ENCODE measurements around the gene RASA2. TPM values are rescaled to one million over a fixed set of nuclear protein-coding genes. Genes with fewer than 3 reads are reported as not detected.

The RASA2 gene
- total RNA-seq, 4 donors from 2014 or later, result 22.3 to 43.7 (median 33.6) TPM

DNA sequence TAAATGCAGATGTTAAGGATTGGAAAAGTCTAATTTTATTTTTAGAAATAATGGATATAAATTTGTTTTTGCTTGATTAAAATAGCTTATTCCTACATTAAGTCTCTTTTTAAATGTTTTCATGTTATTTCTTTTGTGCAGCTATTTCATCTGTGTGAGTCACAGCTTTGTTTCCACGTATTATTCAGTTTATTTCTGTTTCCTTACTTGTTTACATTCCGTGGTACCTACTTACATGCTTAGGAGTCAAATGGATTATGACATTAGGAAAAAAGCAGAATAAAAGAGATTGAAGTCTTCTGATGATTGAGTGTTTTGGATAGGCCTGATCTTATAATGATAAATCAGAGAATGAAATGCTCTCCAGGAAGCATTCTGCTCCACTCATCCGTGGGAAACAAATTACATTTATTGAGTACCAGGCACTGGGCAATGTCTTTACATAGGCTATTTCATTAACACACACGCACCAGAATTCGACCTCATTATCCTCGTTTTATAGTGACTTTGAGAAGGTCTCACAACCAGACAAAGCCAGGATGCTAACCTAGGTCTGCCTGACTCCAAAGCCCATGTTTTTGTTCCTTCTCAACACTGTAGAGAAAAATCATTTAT, 38.1 kb upstream of the RASA2 start:
- Histone ChIP-seq H3K4me3 (no peak overlapping the region), H3K36me3 (peaks cover 0 to 38% (median 0%) of the 10 kb centered on the region in 3 donors), H3K4me1 (no peaks in the 10 kb centered on the region), H3K27me3 (no peaks in the 10 kb centered on the region), H3K9me3 (no peaks in the 10 kb centered on the region), H3K27ac (no peak overlapping the region)
- no peak for DNase-seq
- TF ChIP-seq, protein P1, sequence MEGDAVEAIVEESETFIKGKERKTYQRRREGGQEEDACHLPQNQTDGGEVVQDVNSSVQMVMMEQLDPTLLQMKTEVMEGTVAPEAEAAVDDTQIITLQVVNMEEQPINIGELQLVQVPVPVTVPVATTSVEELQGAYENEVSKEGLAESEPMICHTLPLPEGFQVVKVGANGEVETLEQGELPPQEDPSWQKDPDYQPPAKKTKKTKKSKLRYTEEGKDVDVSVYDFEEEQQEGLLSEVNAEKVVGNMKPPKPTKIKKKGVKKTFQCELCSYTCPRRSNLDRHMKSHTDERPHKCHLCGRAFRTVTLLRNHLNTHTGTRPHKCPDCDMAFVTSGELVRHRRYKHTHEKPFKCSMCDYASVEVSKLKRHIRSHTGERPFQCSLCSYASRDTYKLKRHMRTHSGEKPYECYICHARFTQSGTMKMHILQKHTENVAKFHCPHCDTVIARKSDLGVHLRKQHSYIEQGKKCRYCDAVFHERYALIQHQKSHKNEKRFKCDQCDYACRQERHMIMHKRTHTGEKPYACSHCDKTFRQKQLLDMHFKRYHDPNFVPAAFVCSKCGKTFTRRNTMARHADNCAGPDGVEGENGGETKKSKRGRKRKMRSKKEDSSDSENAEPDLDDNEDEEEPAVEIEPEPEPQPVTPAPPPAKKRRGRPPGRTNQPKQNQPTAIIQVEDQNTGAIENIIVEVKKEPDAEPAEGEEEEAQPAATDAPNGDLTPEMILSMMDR (IDR thresholded peaks at IDR 0.05), result no peak
- TF ChIP-seq POLR2A (IDR thresholded peaks at IDR 0.05), result no peak

- peaks cover 0 to 31% (median 0%) of the 10 kb centered on the region in 3 donors for H3K36me3 ChIP-seq
- no peaks in the 10 kb centered on the region for H3K9me3 ChIP-seq
- no peaks in the 10 kb centered on the region for H3K4me1 ChIP-seq
- H3K27ac ChIP-seq, result no peak overlapping the region
- DNase-seq, result no peak
- no peaks in the 10 kb centered on the region for H3K27me3 ChIP-seq
- TF ChIP-seq, protein P1 (IDR thresholded peaks at IDR 0.05), result no peak
- TF ChIP-seq POLR2A (IDR thresholded peaks at IDR 0.05), result no peak
- H3K4me3 ChIP-seq, result no peak overlapping the region
These were observed 37.4 kb upstream of the RASA2 start for GRCh38 chr3:141449424-141449823.

GRCh38 chr3:141450727-141451375, 36.0 kb upstream of the RASA2 start:
- H3K27ac ChIP-seq, result no peak overlapping the region
- no peak for TF ChIP-seq POLR2A (IDR thresholded peaks at IDR 0.05)
- TF ChIP-seq, protein P1 (IDR thresholded peaks at IDR 0.05), result no peak
- no peaks in the 10 kb centered on the region for H3K9me3 ChIP-seq
- H3K4me3 ChIP-seq, result no peak overlapping the region
- no peak for DNase-seq
- H3K27me3 ChIP-seq, result no peaks in the 10 kb centered on the region
- no peaks in the 10 kb centered on the region for H3K4me1 ChIP-seq
- peaks cover 0 to 19% (median 0%) of the 10 kb centered on the region in 3 donors for H3K36me3 ChIP-seq

GRCh38 chr3:141452045-141452444, 34.8 kb upstream of the RASA2 start:
- Histone ChIP-seq H3K36me3 (peaks cover 0 to 8% (median 0%) of the 10 kb centered on the region in 3 donors), H3K27ac (peak overlapping the region in 1 of 4 donors; percentile 50), H3K27me3 (no peaks in the 10 kb centered on the region), H3K4me3 (no peak overlapping the region), H3K4me1 (no peaks in the 10 kb centered on the region), H3K9me3 (no peaks in the 10 kb centered on the region)
- TF ChIP-seq, protein P1 (IDR thresholded peaks at IDR 0.05), result peak; percentile 14 to 79 (median 66)
- no peak for TF ChIP-seq POLR2A (IDR thresholded peaks at IDR 0.05)
- peak in 1 of 3 donors; percentile 67 for DNase-seq

DNA sequence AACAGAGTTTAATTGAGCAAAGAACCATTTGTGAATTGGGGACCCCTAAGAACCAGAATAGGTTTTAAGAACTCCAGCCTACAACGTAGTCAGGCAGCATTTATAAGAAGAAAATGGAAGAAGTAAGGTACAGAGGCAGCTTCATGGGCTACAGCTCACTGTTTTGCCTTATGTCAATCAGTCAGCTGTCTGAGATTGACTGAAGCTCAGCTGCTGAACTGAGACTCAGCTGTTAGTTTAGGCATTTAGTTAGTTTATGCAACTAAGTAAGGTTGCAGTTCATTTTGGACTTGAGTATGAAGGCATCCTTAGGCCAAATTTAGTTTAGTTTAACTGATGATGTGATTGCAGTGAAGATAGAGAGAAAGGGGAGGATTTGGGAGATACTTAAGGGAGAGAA, 34.1 kb upstream of the RASA2 start:
- Histone ChIP-seq H3K27me3 (no peaks in the 10 kb centered on the region), H3K4me3 (no peak overlapping the region), H3K27ac (no peak overlapping the region), H3K36me3 (peaks cover 0 to under 1% (median 0%) of the 10 kb centered on the region in 3 donors), H3K4me1 (no peaks in the 10 kb centered on the region), H3K9me3 (no peaks in the 10 kb centered on the region)
- no peak for TF ChIP-seq POLR2A (IDR thresholded peaks at IDR 0.05)
- TF ChIP-seq, protein P1 (IDR thresholded peaks at IDR 0.05), result no peak
- no peak for DNase-seq
